ENCODE measurements around the gene PEX11G.

Gene PEX11G

GRCh38 chr19:7524992-7525739, 36.3 kb upstream of the PEX11G start:
- Mint-ChIP-seq H3K27me3 (no peaks in the 10 kb centered on the region), H3K9me3 (no peaks in the 10 kb centered on the region), H3K27ac (no peak overlapping the region), H3K4me3 (no peak overlapping the region), H3K4me1 (peaks cover 12% of the 10 kb centered on the region), H3K36me3 (peaks cover 1% of the 10 kb centered on the region)

GRCh38 chr19:7524523-7524922, 35.7 kb upstream of the PEX11G start:
- Mint-ChIP-seq H3K27ac (no peak overlapping the region), H3K36me3 (peaks cover 1% of the 10 kb centered on the region), H3K9me3 (no peaks in the 10 kb centered on the region), H3K27me3 (no peaks in the 10 kb centered on the region), H3K4me1 (peaks cover 12% of the 10 kb centered on the region), H3K4me3 (peak overlapping the region; percentile 11)

GRCh38 chr19:7522923-7523667, 34.3 kb upstream of the PEX11G start:
- Mint-ChIP-seq H3K27ac (no peak overlapping the region), H3K36me3 (peaks cover 3% of the 10 kb centered on the region), H3K9me3 (no peaks in the 10 kb centered on the region), H3K4me3 (peak overlapping the region; percentile 74), H3K4me1 (peaks cover 15% of the 10 kb centered on the region), H3K27me3 (no peaks in the 10 kb centered on the region)

GRCh38 chr19:7522072-7522922, 33.5 kb upstream of the PEX11G start, which contains the start of gene MCOLN1:
Gene MCOLN1, plus strand, starts transcription at chr19:7522624. Its CDS starts 127 bp downstream, at chr19:7522751.
- Mint-ChIP-seq H3K27ac (peak within 1 kb of the TSS; percentile 89), H3K27me3 (no peaks in the 10 kb centered on the region), H3K36me3 (peaks cover 3% of the 10 kb centered on the region), H3K9me3 (no peaks in the 10 kb centered on the region), H3K4me3 (peak within 1 kb of the TSS; percentile 88), H3K4me1 (peaks cover 15% of the 10 kb centered on the region)

- H3K4me3 Mint-ChIP-seq: peak overlapping the region; percentile 88
- peaks cover 21% of the 10 kb centered on the region for H3K4me1 Mint-ChIP-seq
- peak overlapping the region; percentile 89 for H3K27ac Mint-ChIP-seq
- H3K9me3 Mint-ChIP-seq: no peaks in the 10 kb centered on the region
- H3K36me3 Mint-ChIP-seq: peaks cover 3% of the 10 kb centered on the region
- H3K27me3 Mint-ChIP-seq: no peaks in the 10 kb centered on the region
Measured at GRCh38 chr19:7521551-7522071, 32.8 kb upstream of the PEX11G start.

GRCh38 chr19:7520131-7521051, 31.6 kb upstream of the PEX11G start:
- Mint-ChIP-seq H3K4me3 (no peak overlapping the region), H3K4me1 (peaks cover 27% of the 10 kb centered on the region), H3K27me3 (peaks cover 3% of the 10 kb centered on the region), H3K27ac (no peak overlapping the region), H3K9me3 (no peaks in the 10 kb centered on the region), H3K36me3 (peaks cover 3% of the 10 kb centered on the region)

- H3K9me3 Mint-ChIP-seq: no peaks in the 10 kb centered on the region
- H3K4me3 Mint-ChIP-seq: no peak overlapping the region
- peaks cover 5% of the 10 kb centered on the region for H3K27me3 Mint-ChIP-seq
- H3K27ac Mint-ChIP-seq: no peak overlapping the region
- peaks cover 29% of the 10 kb centered on the region for H3K4me1 Mint-ChIP-seq
- peaks cover 3% of the 10 kb centered on the region for H3K36me3 Mint-ChIP-seq
Measured at GRCh38 chr19:7519361-7520130, 30.7 kb upstream of the PEX11G start.

GRCh38 chr19:7516878-7517277, 28.0 kb upstream of the PEX11G start:
- H3K9me3 Mint-ChIP-seq: no peaks in the 10 kb centered on the region
- H3K27ac Mint-ChIP-seq: no peak overlapping the region
- peaks cover 7% of the 10 kb centered on the region for H3K27me3 Mint-ChIP-seq

GRCh38 chr19:7516333-7516732, 27.5 kb upstream of the PEX11G start:
- Mint-ChIP-seq H3K27ac (no peak overlapping the region), H3K4me1 (peaks cover 17% of the 10 kb centered on the region), H3K4me3 (peak overlapping the region; percentile 79), H3K27me3 (peaks cover 7% of the 10 kb centered on the region), H3K9me3 (no peaks in the 10 kb centered on the region), H3K36me3 (peaks cover 3% of the 10 kb centered on the region)

More at GRCh38 chr19:7516878-7517277, 28.0 kb upstream of the PEX11G start:
- Mint-ChIP-seq H3K4me1 (peaks cover 20% of the 10 kb centered on the region), H3K36me3 (peaks cover 3% of the 10 kb centered on the region), H3K4me3 (peak overlapping the region; percentile 79)

- H3K4me3 Mint-ChIP-seq: peak within 1 kb of the TSS; percentile 82
- peaks cover 17% of the 10 kb centered on the region for H3K4me1 Mint-ChIP-seq
- peak within 1 kb of the TSS; percentile 80 for H3K27ac Mint-ChIP-seq
- peaks cover 7% of the 10 kb centered on the region for H3K27me3 Mint-ChIP-seq
- no peaks in the 10 kb centered on the region for H3K9me3 Mint-ChIP-seq
- H3K36me3 Mint-ChIP-seq: peaks cover 2% of the 10 kb centered on the region
Measured at GRCh38 chr19:7515645-7516151, 26.9 kb upstream of the PEX11G start, which contains the start of gene ZNF358. Gene ZNF358, plus strand, starts transcription at chr19:7516103. Its CDS starts 3,140 bp downstream, at chr19:7519243.

- H3K9me3 Mint-ChIP-seq: no peaks in the 10 kb centered on the region
- peaks cover 2% of the 10 kb centered on the region for H3K36me3 Mint-ChIP-seq
- peaks cover 17% of the 10 kb centered on the region for H3K4me1 Mint-ChIP-seq
- H3K27me3 Mint-ChIP-seq: peaks cover 7% of the 10 kb centered on the region
- H3K27ac Mint-ChIP-seq: peak overlapping the region; percentile 80
- peak overlapping the region; percentile 82 for H3K4me3 Mint-ChIP-seq
Measured at GRCh38 chr19:7515110-7515644, 26.3 kb upstream of the PEX11G start.

GRCh38 chr19:7513809-7514642, 25.2 kb upstream of the PEX11G start:
- Mint-ChIP-seq H3K27ac (peak overlapping the region; percentile 24), H3K27me3 (peaks cover 7% of the 10 kb centered on the region), H3K9me3 (no peaks in the 10 kb centered on the region), H3K36me3 (peaks cover 2% of the 10 kb centered on the region), H3K4me1 (peaks cover 17% of the 10 kb centered on the region), H3K4me3 (no peak overlapping the region)

Data from activated naive CD4-positive, alpha-beta T cell treated with anti-CD3 and anti-CD28 coated beads, Interleukin-2, amount 50 U/mL, for 24 hours (primary cell).